IMR-90 (cell line): ENCODE measurements around the gene ACTL6B. TPM values are rescaled to one million over a fixed set of nuclear protein-coding genes. Genes with fewer than 3 reads are reported as not detected.
A peak's percentile ranks its signal among the peaks of the same experiment; 100 is the strongest.

Experiments used
- ATAC-seq: fragments of 200-7000 bp; cut with Tn5 transposase; 2 replicates; pipeline ENCODE4 v1.9.1; 2020; ENCODE audit warnings: low read depth, mild to moderate bottlenecking, moderate library complexity
- BruUV-seq: library from RNA; stranded (reverse); fragments of 400-500 nt; replicated peaks from 2 replicates; lab custom pipeline; 2021; lab: Mats Ljungman, UMichigan
- CTCF ChIA-PET: fragments of 300-600 bp; formaldehyde crosslinking; extraction: SDS; loops from one replicate; lab custom pipeline; 2021; ENCODE audit warnings: antibody characterized with exemption; lab: Yijun Ruan, JAX
- POLR2A ChIA-PET: fragments of 300-600 bp; sonication (Branson Sonifier 250); formaldehyde crosslinking; loops from one replicate; lab custom pipeline; 2022; ENCODE audit warnings: antibody characterized with exemption; ENCODE audit not compliant: unreplicated experiment; lab: Charles Lee
- DNase-seq: peaks from one replicate; pipeline ENCODE4 v3.0.0; 2013
- H2AFZ ChIP-seq: replicated peaks from 2 replicates; pipeline ENCODE3; 2013; ENCODE audit warnings: low read length, mild to moderate bottlenecking; ENCODE audit not compliant: poor library complexity
- H2AK5ac ChIP-seq: 2 replicates; pipeline ENCODE4 v1.6.1; 2013; ENCODE audit warnings: low read depth, low read length, inconsistent platforms
- H2AK9ac ChIP-seq: replicated peaks from 2 replicates; pipeline ENCODE3; 2013; ENCODE audit warnings: mild to moderate bottlenecking, low read depth, low read length, moderate library complexity; ENCODE audit not compliant: poor library complexity
- H2BK120ac ChIP-seq: 2 replicates; pipeline ENCODE4 v1.6.1; 2013; ENCODE audit warnings: low read depth, low read length, inconsistent platforms
- H2BK15ac ChIP-seq: 3 replicates; pipeline ENCODE4 v1.6.1; 2013; ENCODE audit warnings: low read depth, low read length, inconsistent platforms
- H2BK20ac ChIP-seq: 2 replicates; pipeline ENCODE4 v1.6.1; 2013; ENCODE audit warnings: low read depth, mild to moderate bottlenecking, inconsistent platforms, low read length, moderate library complexity
- H2BK5ac ChIP-seq: 2 replicates; pipeline ENCODE4 v1.6.1; 2013; ENCODE audit warnings: mild to moderate bottlenecking, low read depth, low read length, inconsistent platforms; ENCODE audit not compliant: poor library complexity, severe bottlenecking
- H3K14ac ChIP-seq: replicated peaks from 2 replicates; pipeline ENCODE4 v1.6.1; 2013; ENCODE audit warnings: low read depth, low read length, inconsistent platforms
- H3K18ac ChIP-seq: 2 replicates; pipeline ENCODE4 v1.6.1; 2013; ENCODE audit warnings: low read depth, low read length, control low read depth
- H3K23ac ChIP-seq: 2 replicates; pipeline ENCODE4 v1.6.1; 2013; ENCODE audit warnings: low read depth, low read length, inconsistent platforms
- H3K27ac ChIP-seq: 2 replicates; pipeline ENCODE4 v1.5.1; 2013; ENCODE audit warnings: mild to moderate bottlenecking, control low read depth, low read length; ENCODE audit not compliant: insufficient read depth
- H3K27me3 ChIP-seq: 2 replicates; pipeline ENCODE4 v1.6.1; 2013; ENCODE audit warnings: low read length; ENCODE audit not compliant: control insufficient read depth, insufficient read depth
- H3K36me3 ChIP-seq: 2 replicates; pipeline ENCODE4 v1.6.1; 2013; ENCODE audit warnings: low read length, mixed read lengths; ENCODE audit not compliant: control insufficient read depth, insufficient read depth
- H3K4ac ChIP-seq: 2 replicates; pipeline ENCODE4 v1.6.1; 2013; ENCODE audit warnings: low read depth, low read length, inconsistent platforms
- H3K4me1 ChIP-seq: 2 replicates; pipeline ENCODE4 v1.6.1; 2013; ENCODE audit warnings: low read length, mixed read lengths; ENCODE audit not compliant: control insufficient read depth, insufficient read depth
- H3K4me2 ChIP-seq: 2 replicates; pipeline ENCODE4 v1.6.1; 2013; ENCODE audit warnings: low read depth, mild to moderate bottlenecking, control low read depth, low read length, moderate library complexity
- H3K4me3 ChIP-seq: 2 replicates; pipeline ENCODE4 v1.5.1; 2013; ENCODE audit warnings: low read depth, mild to moderate bottlenecking, control low read depth, low read length, moderate library complexity; ENCODE audit not compliant: insufficient read depth
- H3K56ac ChIP-seq: 2 replicates; pipeline ENCODE4 v1.6.1; 2013; ENCODE audit warnings: low read length, inconsistent platforms; ENCODE audit not compliant: insufficient read depth; ENCODE audit errors: extremely low read depth
- H3K79me1 ChIP-seq, 2 experiments: 2 replicates each; pipeline ENCODE4 v1.6.1; 2013; ENCODE audit warnings: low read length in 2 of 2, inconsistent platforms in 1 of 2, low read depth in 1 of 2
- H3K9ac ChIP-seq: 2 replicates; pipeline ENCODE4 v1.6.1; 2013; ENCODE audit warnings: low read depth, low read length, control low read depth
- H3K9me1 ChIP-seq: 2 replicates; pipeline ENCODE4 v1.6.1; 2013; ENCODE audit warnings: low read length, inconsistent platforms; ENCODE audit not compliant: insufficient read depth
- H3K9me3 ChIP-seq: 2 replicates; pipeline ENCODE4 v1.6.1; 2013; ENCODE audit warnings: low read length; ENCODE audit not compliant: control insufficient read depth, insufficient read depth
- H4K20me1 ChIP-seq: 2 replicates; pipeline ENCODE4 v1.6.1; 2013; ENCODE audit warnings: low read length, inconsistent platforms; ENCODE audit not compliant: insufficient read depth
- H4K5ac ChIP-seq: 2 replicates; pipeline ENCODE4 v1.6.1; 2013; ENCODE audit warnings: mild to moderate bottlenecking, low read depth, low read length, control low read depth
- H4K8ac ChIP-seq, 2 experiments: 2 replicates each; pipeline ENCODE4 v1.6.1; 2013; ENCODE audit warnings: low read depth in 2 of 2, low read length in 2 of 2, control low read depth in 1 of 2, inconsistent platforms in 1 of 2
- H4K91ac ChIP-seq: 2 replicates; pipeline ENCODE4 v1.6.1; 2013; ENCODE audit warnings: low read depth, low read length, inconsistent platforms; ENCODE audit not compliant: insufficient read depth
- BHLHE40 ChIP-seq: fragments of 150-350 bp; IDR thresholded peaks from 2 replicates; pipeline ENCODE4 v1.6.1; 2016; ENCODE audit warnings: mild to moderate bottlenecking, low read depth, low read length
- CEBPB ChIP-seq: IDR thresholded peaks from 2 replicates; pipeline ENCODE4 v1.6.1; 2012; ENCODE audit warnings: low read depth, low read length, improper control_type of control experiment
- CHD1 ChIP-seq: IDR thresholded peaks from 2 replicates; pipeline ENCODE4 v1.6.1; 2012; ENCODE audit warnings: low read depth, low read length, improper control_type of control experiment
- POLR2A ChIP-seq: IDR thresholded peaks from 2 replicates; pipeline ENCODE4 v1.6.1; 2012; ENCODE audit warnings: mild to moderate bottlenecking, low read depth, low read length
- RCOR1 ChIP-seq: IDR thresholded peaks from 2 replicates; pipeline ENCODE4 v1.6.1; 2012; ENCODE audit warnings: mild to moderate bottlenecking, low read length, improper control_type of control experiment; ENCODE audit not compliant: insufficient replicate concordance
- WGBS, 2 experiments: methylation state at CpG; one replicate each; pipeline versions ENCODE4 v1.1.5 to v1.1.7; 2013; ENCODE audit warnings: missing lambda C conversion rate in 2 of 2; ENCODE audit not compliant: insufficient read length in 1 of 2; ENCODE audit errors: extremely low coverage in 2 of 2; 5-methylcytosine and 5-hydroxymethylcytosine counted together
- dilution Hi-C: fragments of 300-500 bp; cut with HindIII; formaldehyde crosslinking; loops from one replicate; pipeline ENCODE4 v1.14.3; 2018; ENCODE audit warnings: low sequenced_read_pairs; ENCODE audit not compliant: unreplicated experiment
- in situ Hi-C: fragments of 300-500 bp; cut with MboI; formaldehyde crosslinking; loops from 3 replicates; pipeline ENCODE4 v1.14.3; 2019; ENCODE audit warnings: low sequenced_read_pairs, inconsistent platforms, mixed read lengths
- intact Hi-C: fragments of 100-400 bp; cut with micrococcal nuclease; formaldehyde crosslinking; loops from 2 replicates; pipeline ENCODE4 v1.10.0; 2022
- polyA plus RNA-seq, 3 experiments: library from polyadenylated mRNA; depleted of rRNA; stranded (reverse); fragments of >200 nt; gene quantifications; 2 replicates each; pipeline ENCODE4 v1.2.3, GENCODE V29; 2012; ENCODE audit warnings: low replicate concordance in 1 of 3
- total RNA-seq: library from RNA; depleted of rRNA; stranded (reverse); fragments of >200 nt; gene quantifications from 2 replicates; pipeline ENCODE4 v1.2.3, GENCODE V29; 2012
- TF ChIP-seq, protein P1 (sequence below): fragments of 150-350 bp; IDR thresholded peaks from 2 replicates; pipeline ENCODE4 v1.6.1; 2017; ENCODE audit warnings: mild to moderate bottlenecking, antibody characterized with exemption, low read length, low read depth

The ACTL6B gene
- total and polyA plus RNA-seq, 2 of the 4 experiments (the other 2 are of a cell fraction), result not detected

DNA sequence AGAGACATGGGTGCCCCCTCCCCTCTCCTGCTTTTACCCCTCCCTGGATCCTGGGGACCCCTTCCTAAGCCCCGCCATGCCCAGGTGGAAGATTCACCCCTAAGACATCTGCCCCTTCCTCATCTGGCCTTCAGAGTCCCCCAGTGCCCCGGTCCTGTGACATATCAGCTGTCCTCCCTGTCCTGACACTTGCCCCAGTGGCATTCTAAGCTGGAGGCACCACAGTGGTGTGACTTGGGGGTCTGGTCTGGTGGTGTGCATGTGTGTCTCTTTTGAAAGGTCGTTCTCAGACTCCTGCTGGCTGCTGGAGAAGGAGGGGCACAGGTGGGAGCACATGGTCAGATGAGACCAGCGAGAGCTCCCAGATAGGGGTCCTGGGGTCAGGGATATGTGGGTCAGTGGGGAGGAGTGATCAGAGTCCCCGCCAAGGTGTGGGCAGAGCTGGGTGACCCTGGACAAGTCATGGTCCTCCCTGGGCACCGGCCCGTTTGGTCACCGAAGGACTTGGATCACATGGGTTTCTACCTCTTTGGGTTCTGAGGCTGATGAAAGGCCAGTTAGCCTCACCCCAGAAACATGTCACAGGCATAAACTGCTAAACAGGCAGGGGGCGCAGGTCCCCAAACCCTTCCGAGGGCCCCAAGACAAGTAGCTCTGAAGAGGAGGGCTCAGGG lies 14.3 kb downstream of the ACTL6B start:
- H4K5ac ChIP-seq, result no peak overlapping the region
- peak overlapping the region; percentile 33 for H2AFZ ChIP-seq
- no peak overlapping the region for H3K23ac ChIP-seq
- TF ChIP-seq POLR2A, result no peak
- TF ChIP-seq CEBPB, result no peak
- TF ChIP-seq RCOR1, result no peak
- TF ChIP-seq, protein P1, sequence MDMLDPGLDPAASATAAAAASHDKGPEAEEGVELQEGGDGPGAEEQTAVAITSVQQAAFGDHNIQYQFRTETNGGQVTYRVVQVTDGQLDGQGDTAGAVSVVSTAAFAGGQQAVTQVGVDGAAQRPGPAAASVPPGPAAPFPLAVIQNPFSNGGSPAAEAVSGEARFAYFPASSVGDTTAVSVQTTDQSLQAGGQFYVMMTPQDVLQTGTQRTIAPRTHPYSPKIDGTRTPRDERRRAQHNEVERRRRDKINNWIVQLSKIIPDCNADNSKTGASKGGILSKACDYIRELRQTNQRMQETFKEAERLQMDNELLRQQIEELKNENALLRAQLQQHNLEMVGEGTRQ, result no peak
- no peak for TF ChIP-seq BHLHE40
- TF ChIP-seq CHD1, result no peak
- H2BK120ac ChIP-seq, result no peak overlapping the region
- H3K4me3 ChIP-seq, result no peak overlapping the region
- CTCF ChIA-PET, result no interaction called here
- ATAC-seq, result no peak
- no peak overlapping the region for H4K91ac ChIP-seq
- H3K14ac ChIP-seq, result no peak overlapping the region
- H2AK9ac ChIP-seq, result no peak overlapping the region
- no peak for DNase-seq
- dilution Hi-C loops, result no loop called here
- H3K9me1 ChIP-seq, result no peaks in the 10 kb centered on the region
- no peak overlapping the region for H3K4me2 ChIP-seq
- H3K18ac ChIP-seq, result no peak overlapping the region
- no peak overlapping the region for H2BK5ac ChIP-seq
- no peaks in the 10 kb centered on the region for H3K79me1 ChIP-seq
- POLR2A ChIA-PET, result no interaction called here
- no peak overlapping the region for H2BK20ac ChIP-seq
- H3K27me3 ChIP-seq, result peaks cover 27% of the 10 kb centered on the region
- in situ Hi-C loops, result no loop called here
- 58% methylated on average over 6 of the region's 10 CpGs; no CpG with 5 or more reads in 1 of the 2 experiments for WGBS, 2 experiments
- no peak overlapping the region for H3K56ac ChIP-seq
- H2AK5ac ChIP-seq, result no peak overlapping the region
- H4K8ac ChIP-seq, result no peak overlapping the region
- H3K27ac ChIP-seq, result no peak overlapping the region
- no peaks in the 10 kb centered on the region for H3K36me3 ChIP-seq
- no peaks in the 10 kb centered on the region for H3K4me1 ChIP-seq
- no peak overlapping the region for H3K9ac ChIP-seq
- no TSS peak for BruUV-seq
- H3K4ac ChIP-seq, result no peak overlapping the region
- no peaks in the 10 kb centered on the region for H3K9me3 ChIP-seq
- no peaks in the 10 kb centered on the region for H4K20me1 ChIP-seq
- H2BK15ac ChIP-seq, result no peak overlapping the region
- intact Hi-C loops, result no loop called here
